ENCODE data around the gene OCSTAMP.

Gene OCSTAMP

DNA sequence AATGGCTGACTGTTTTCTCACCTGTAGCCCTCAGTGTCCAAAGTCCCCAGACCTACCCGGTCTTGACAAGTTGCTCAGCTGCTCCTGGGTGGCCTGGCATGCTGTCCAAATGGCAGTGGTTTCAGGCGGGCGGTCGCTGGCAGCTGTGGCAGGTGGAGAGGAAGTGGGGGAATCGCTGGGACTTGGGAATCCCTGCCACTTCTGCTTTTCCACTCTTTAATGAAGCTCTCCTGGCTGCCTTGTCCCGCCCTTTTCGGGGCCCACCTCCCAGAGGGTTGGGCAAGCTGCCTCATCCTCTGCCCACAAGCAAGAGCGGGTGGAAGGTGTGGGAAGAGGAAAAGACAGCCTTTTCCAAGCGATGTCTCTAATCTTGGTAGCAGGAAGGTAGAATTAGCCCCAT lies at the start of gene OCSTAMP:
Gene OCSTAMP, minus strand, starts transcription at position 194 of the 400 bp plus-strand sequence. Its CDS starts 94 bp downstream, at position 100.
- DNase-seq (ENCODE audit: low read depth) = no peak
- no peak within 1 kb of the TSS for H3K4me3 ChIP-seq (replicated peaks; ENCODE audit: low read depth, low read length)
- no peak for TF ChIP-seq CTCF (IDR thresholded peaks at IDR 0.05; ENCODE audit: low read length, missing control alignments)

DNA sequence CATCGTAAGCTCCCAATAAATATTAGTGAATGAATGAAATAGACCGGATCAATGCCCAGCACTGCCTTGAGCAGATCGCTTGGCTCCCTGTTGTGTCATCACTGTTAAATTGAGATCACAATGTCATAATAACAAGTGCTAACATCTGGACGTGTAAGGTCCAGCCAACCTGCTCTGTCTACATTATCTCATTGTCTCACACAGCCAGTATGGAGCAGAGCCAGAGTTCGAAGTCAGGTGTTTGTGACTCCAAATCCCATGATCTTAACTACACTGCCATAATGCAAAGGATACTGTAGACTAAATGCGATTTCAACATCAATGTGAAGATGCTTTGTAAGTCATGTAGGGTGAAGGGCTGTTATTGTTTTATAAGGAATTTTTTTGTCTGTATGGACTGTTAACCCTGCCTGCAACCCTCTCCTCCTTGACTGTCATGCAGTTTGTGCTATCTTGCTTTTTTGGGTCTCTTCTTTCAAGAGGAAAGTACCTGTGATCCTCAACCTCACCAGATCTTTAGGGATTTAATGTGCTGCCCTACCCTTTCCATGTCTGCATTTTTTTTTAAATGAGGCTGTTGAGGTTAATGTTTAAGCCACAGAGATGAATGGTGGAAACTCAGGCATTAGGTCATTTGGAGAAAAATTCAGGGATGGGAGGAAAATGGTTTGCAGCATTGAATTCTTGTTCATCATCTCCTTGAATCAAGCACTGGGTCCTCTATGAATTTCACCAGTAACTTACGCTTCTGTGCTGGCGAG lies 49.0 kb upstream of the OCSTAMP start:
- no peak for DNase-seq (ENCODE audit: low read depth)
- no peak overlapping the region for H3K4me3 ChIP-seq (replicated peaks; ENCODE audit: low read depth, low read length)
- TF ChIP-seq CTCF (IDR thresholded peaks at IDR 0.05; ENCODE audit: low read length, missing control alignments) = no peak

- no peak for DNase-seq (ENCODE audit: low read depth)
- H3K4me3 ChIP-seq (replicated peaks; ENCODE audit: low read depth, low read length) = no peak overlapping the region
- TF ChIP-seq CTCF (IDR thresholded peaks at IDR 0.05; ENCODE audit: low read length, missing control alignments) = no peak
These were observed 45.5 kb upstream of the OCSTAMP start for GRCh38 chr20:46595933-46596332.

GRCh38 chr20:46594725-46595124 lies 44.3 kb upstream of the OCSTAMP start:
- no peak for TF ChIP-seq CTCF (IDR thresholded peaks at IDR 0.05; ENCODE audit: low read length, missing control alignments)
- no peak for DNase-seq (ENCODE audit: low read depth)

GRCh38 chr20:46592580-46593362 lies 42.3 kb upstream of the OCSTAMP start:
- DNase-seq (ENCODE audit: low read depth) = no peak
- TF ChIP-seq CTCF (IDR thresholded peaks at IDR 0.05; ENCODE audit: low read length, missing control alignments) = no peak
- no peak overlapping the region for H3K4me3 ChIP-seq (replicated peaks; ENCODE audit: low read depth, low read length)

More at GRCh38 chr20:46594725-46595124, 44.3 kb upstream of the OCSTAMP start:
- no peak overlapping the region for H3K4me3 ChIP-seq (replicated peaks; ENCODE audit: low read depth, low read length)

DNA sequence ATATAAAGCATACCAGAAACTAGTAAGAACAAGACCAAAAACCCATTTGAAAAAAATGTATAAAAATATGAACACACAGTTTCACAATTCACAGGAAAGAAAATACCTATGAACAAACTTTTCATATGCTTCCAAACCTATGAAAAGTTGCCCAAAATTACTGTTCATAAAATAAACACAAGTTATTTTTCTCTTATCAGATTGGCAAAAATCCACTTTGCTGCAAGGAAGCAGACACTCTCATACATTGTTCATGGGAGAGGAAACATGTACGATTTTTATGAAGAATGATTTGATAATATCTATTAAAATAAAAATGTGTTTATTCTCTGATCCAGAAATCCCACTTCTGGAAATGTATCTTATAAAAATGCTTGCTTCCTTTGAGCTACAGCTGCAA lies 40.0 kb upstream of the OCSTAMP start:
- TF ChIP-seq CTCF (IDR thresholded peaks at IDR 0.05; ENCODE audit: low read length, missing control alignments) = no peak
- no peak for DNase-seq (ENCODE audit: low read depth)
- H3K4me3 ChIP-seq (replicated peaks; ENCODE audit: low read depth, low read length) = no peak overlapping the region
